ENCODE measurements around the gene PNPO.

The PNPO gene

GRCh38 chr17:47952171-47953021 is 11.0 kb downstream of the PNPO start:
- H3K27me3 ChIP-seq (replicated peaks; ENCODE audit: insufficient read depth, low read length): no peaks in the 10 kb centered on the region
- H3K36me3 ChIP-seq (replicated peaks; ENCODE audit: insufficient read depth, low read length): no peaks in the 10 kb centered on the region
- TF ChIP-seq EZH2phosphoT487 (IDR thresholded peaks at IDR 0.05; ENCODE audit: low read length) (no peak), EZH2 (optimal IDR thresholded peaks at IDR 0.05; ENCODE audit: low read depth, low read length) (no peak), CTCF (IDR thresholded peaks at IDR 0.05; ENCODE audit: low read length) (no peak)
- no peak overlapping the region for H2AFZ ChIP-seq (ENCODE audit: low read length)
- no peak overlapping the region for H3K9ac ChIP-seq (ENCODE audit: low read length)
- DNase-seq: no peak
- no peaks in the 10 kb centered on the region for H3K9me2 ChIP-seq (replicated peaks; ENCODE audit: insufficient read depth, low read length)
- H3K9me3 ChIP-seq (replicated peaks; ENCODE audit: insufficient read depth, low read length): no peaks in the 10 kb centered on the region
- H3K4me1 ChIP-seq (ENCODE audit: low read length): peaks cover 30% of the 10 kb centered on the region
- H3K27ac ChIP-seq (ENCODE audit: low read length): no peak overlapping the region
- peaks cover 23% of the 10 kb centered on the region for H3F3A ChIP-seq (ENCODE audit: insufficient read depth, low read length)
- no peaks in the 10 kb centered on the region for H3K79me2 ChIP-seq (ENCODE audit: low read length)
- H3K4me3 ChIP-seq (ENCODE audit: low read length): no peak overlapping the region
- no peak overlapping the region for H3K4me2 ChIP-seq (ENCODE audit: low read depth, low read length)
- no peaks in the 10 kb centered on the region for H4K20me1 ChIP-seq (ENCODE audit: insufficient read depth, low read length)

- Histone ChIP-seq H4K20me1 (ENCODE audit: insufficient read depth, low read length) (no peaks in the 10 kb centered on the region), H3K79me2 (ENCODE audit: low read length) (no peaks in the 10 kb centered on the region), H3F3A (ENCODE audit: insufficient read depth, low read length) (peaks cover 16% of the 10 kb centered on the region), H2AFZ (ENCODE audit: low read length) (no peak overlapping the region), H3K27me3 (replicated peaks; ENCODE audit: insufficient read depth, low read length) (no peaks in the 10 kb centered on the region), H3K36me3 (replicated peaks; ENCODE audit: insufficient read depth, low read length) (no peaks in the 10 kb centered on the region), H3K4me3 (ENCODE audit: low read length) (no peak overlapping the region), H3K9me3 (replicated peaks; ENCODE audit: insufficient read depth, low read length) (no peaks in the 10 kb centered on the region), H3K27ac (ENCODE audit: low read length) (no peak overlapping the region), H3K4me1 (ENCODE audit: low read length) (peaks cover 36% of the 10 kb centered on the region), H3K4me2 (ENCODE audit: low read depth, low read length) (no peak overlapping the region), H3K9ac (ENCODE audit: low read length) (no peak overlapping the region), H3K9me2 (replicated peaks; ENCODE audit: insufficient read depth, low read length) (no peaks in the 10 kb centered on the region)
- TF ChIP-seq CTCF (IDR thresholded peaks at IDR 0.05; ENCODE audit: low read length) (no peak), EZH2phosphoT487 (IDR thresholded peaks at IDR 0.05; ENCODE audit: low read length) (no peak), EZH2 (optimal IDR thresholded peaks at IDR 0.05; ENCODE audit: low read depth, low read length) (no peak)
- DNase-seq: no peak
These were observed 12.5 kb downstream of the PNPO start for GRCh38 chr17:47953909-47954308.

- DNase-seq: no peak
- Histone ChIP-seq H3K4me3 (ENCODE audit: low read length) (no peak overlapping the region), H3K27ac (ENCODE audit: low read length) (no peak overlapping the region)
These were observed 14.4 kb downstream of the PNPO start for GRCh38 chr17:47955497-47956461.

More at GRCh38 chr17:47955497-47956461, 14.4 kb downstream of the PNPO start:
- Histone ChIP-seq H3K79me2 (ENCODE audit: low read length) (no peaks in the 10 kb centered on the region), H3F3A (ENCODE audit: insufficient read depth, low read length) (no peaks in the 10 kb centered on the region), H3K4me1 (ENCODE audit: low read length) (peaks cover 20% of the 10 kb centered on the region), H4K20me1 (ENCODE audit: insufficient read depth, low read length) (no peaks in the 10 kb centered on the region), H3K4me2 (ENCODE audit: low read depth, low read length) (no peak overlapping the region), H3K27me3 (replicated peaks; ENCODE audit: insufficient read depth, low read length) (no peaks in the 10 kb centered on the region), H3K9ac (ENCODE audit: low read length) (no peak overlapping the region), H3K9me3 (replicated peaks; ENCODE audit: insufficient read depth, low read length) (no peaks in the 10 kb centered on the region), H3K36me3 (replicated peaks; ENCODE audit: insufficient read depth, low read length) (no peaks in the 10 kb centered on the region), H2AFZ (ENCODE audit: low read length) (no peak overlapping the region), H3K9me2 (replicated peaks; ENCODE audit: insufficient read depth, low read length) (no peaks in the 10 kb centered on the region)
- TF ChIP-seq EZH2 (optimal IDR thresholded peaks at IDR 0.05; ENCODE audit: low read depth, low read length) (no peak), CTCF (IDR thresholded peaks at IDR 0.05; ENCODE audit: low read length) (no peak), EZH2phosphoT487 (IDR thresholded peaks at IDR 0.05; ENCODE audit: low read length) (no peak)
